HG03558 (cell line): ENCODE data around the gene INHBC.
"Not testable (repeated sequence)": the region's sequence is repeated elsewhere in the genome, so short reads cannot be mapped to it uniquely, and the experiment has no call there.

Experiments
- ATAC-seq: cut with Tn5 transposase; IDR thresholded peaks from one replicate; pipeline ENCODE4 v1.9.1; 2021; ENCODE audit warnings: moderate number of reproducible peaks; ENCODE audit not compliant: unreplicated experiment; ENCODE audit errors: extremely low read depth

INHBC gene

GRCh38 chr12:57428965-57429364 is 5.6 kb upstream of the INHBC start:
- no peak for ATAC-seq

GRCh38 chr12:57429473-57430111 is 5.0 kb upstream of the INHBC start:
- no peak for ATAC-seq

GRCh38 chr12:57430112-57430930 is 4.3 kb upstream of the INHBC start:
- peak; percentile 28 for ATAC-seq

GRCh38 chr12:57430931-57431566 is 3.5 kb upstream of the INHBC start, which contains the start of gene R3HDM2:
Gene R3HDM2, minus strand, starts transcription at chr12:57431043. Its CDS starts 120,615 bp downstream, at chr12:57310428.
- peak; percentile 89 for ATAC-seq

GRCh38 chr12:57431654-57432188 is 2.9 kb upstream of the INHBC start:
- ATAC-seq, result no peak

- ATAC-seq, result no peak
Observed at GRCh38 chr12:57433370-57433769, 1.2 kb upstream of the INHBC start.

GRCh38 chr12:57435293-57435692 is 709 bp downstream of the INHBC start:
- no peak for ATAC-seq

- ATAC-seq, result no peak
Observed at GRCh38 chr12:57438400-57438799, 3.8 kb downstream of the INHBC start.

- no peak for ATAC-seq
Observed at GRCh38 chr12:57439762-57440266, 5.2 kb downstream of the INHBC start.

GRCh38 chr12:57441393-57441792 is 6.8 kb downstream of the INHBC start:
- not testable (repeated sequence) for ATAC-seq

- no peak for ATAC-seq
Observed at GRCh38 chr12:57441846-57442427, 7.4 kb downstream of the INHBC start.

- not testable (repeated sequence) for ATAC-seq
Observed at GRCh38 chr12:57444337-57444736, 9.8 kb downstream of the INHBC start.

GRCh38 chr12:57444744-57445143 is 10.2 kb downstream of the INHBC start:
- no peak for ATAC-seq

- no peak for ATAC-seq
Observed at GRCh38 chr12:57446292-57446960, 11.8 kb downstream of the INHBC start.

GRCh38 chr12:57448669-57449068 is 14.1 kb downstream of the INHBC start:
- no peak for ATAC-seq

GRCh38 chr12:57449375-57449774 is 14.8 kb downstream of the INHBC start:
- no peak for ATAC-seq

- no peak for ATAC-seq
Observed at GRCh38 chr12:57450057-57450456, 15.5 kb downstream of the INHBC start.

- ATAC-seq, result no peak
Observed at GRCh38 chr12:57451233-57451778, 16.7 kb downstream of the INHBC start.

GRCh38 chr12:57452181-57452936 is 17.8 kb downstream of the INHBC start:
- no peak for ATAC-seq
